Activated CD8-positive, alpha-beta T cell treated with anti-CD3 and anti-CD28 coated beads, Interleukin-2, amount 10 ng/mL, durations not matched to agents 7 days and 5 days (primary cell): ENCODE measurements around the gene F2RL2. TPM values are rescaled to one million over a fixed set of nuclear protein-coding genes. Genes with fewer than 3 reads are reported as not detected.

Source experiments
- ATAC-seq: fragments of 150-1000 bp; cut with Tn5 transposase; one replicate; pipeline ENCODE4 v1.10.0; 2021; ENCODE audit warnings: moderate library complexity
- CTCF ChIA-PET: fragments of 350-600 bp; sonication (Branson Sonifier 250); formaldehyde crosslinking; loops from one replicate; lab custom pipeline; 2021; ENCODE audit warnings: antibody characterized with exemption; lab: Charles Lee
- POLR2A ChIA-PET: fragments of 350-600 bp; sonication (Branson Sonifier 250); formaldehyde crosslinking; loops from one replicate; lab custom pipeline; 2021; ENCODE audit warnings: antibody characterized with exemption; lab: Charles Lee
- DNase-seq: peaks from one replicate; pipeline ENCODE4 v3.0.0-alpha.2; 2020
- H3K27ac Mint-ChIP-seq: one replicate; pipeline ENCODE4 v1.8.0; 2021; ENCODE audit warnings: mild to moderate bottlenecking, mixed read lengths
- H3K27me3 Mint-ChIP-seq: one replicate; pipeline ENCODE4 v1.8.0; 2021; ENCODE audit warnings: low read depth, mixed read lengths
- H3K36me3 Mint-ChIP-seq: one replicate; pipeline ENCODE4 v1.8.0; 2021; ENCODE audit warnings: low read depth, mixed read lengths
- H3K4me1 Mint-ChIP-seq: one replicate; pipeline ENCODE4 v1.8.0; 2021; ENCODE audit warnings: low read depth, mixed read lengths
- H3K4me3 Mint-ChIP-seq: one replicate; pipeline ENCODE4 v1.8.0; 2021; ENCODE audit warnings: mild to moderate bottlenecking, mixed read lengths
- H3K9me3 Mint-ChIP-seq: one replicate; pipeline ENCODE4 v1.8.0; 2022; ENCODE audit warnings: mixed read lengths; ENCODE audit not compliant: insufficient read depth
- total RNA-seq, 2 experiments: library from RNA; stranded (reverse); gene quantifications; one replicate each; pipeline ENCODE4 v1.2.3, GENCODE V29; 2021

F2RL2 gene, protein sequence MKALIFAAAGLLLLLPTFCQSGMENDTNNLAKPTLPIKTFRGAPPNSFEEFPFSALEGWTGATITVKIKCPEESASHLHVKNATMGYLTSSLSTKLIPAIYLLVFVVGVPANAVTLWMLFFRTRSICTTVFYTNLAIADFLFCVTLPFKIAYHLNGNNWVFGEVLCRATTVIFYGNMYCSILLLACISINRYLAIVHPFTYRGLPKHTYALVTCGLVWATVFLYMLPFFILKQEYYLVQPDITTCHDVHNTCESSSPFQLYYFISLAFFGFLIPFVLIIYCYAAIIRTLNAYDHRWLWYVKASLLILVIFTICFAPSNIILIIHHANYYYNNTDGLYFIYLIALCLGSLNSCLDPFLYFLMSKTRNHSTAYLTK
- not detected for total RNA-seq

DNA sequence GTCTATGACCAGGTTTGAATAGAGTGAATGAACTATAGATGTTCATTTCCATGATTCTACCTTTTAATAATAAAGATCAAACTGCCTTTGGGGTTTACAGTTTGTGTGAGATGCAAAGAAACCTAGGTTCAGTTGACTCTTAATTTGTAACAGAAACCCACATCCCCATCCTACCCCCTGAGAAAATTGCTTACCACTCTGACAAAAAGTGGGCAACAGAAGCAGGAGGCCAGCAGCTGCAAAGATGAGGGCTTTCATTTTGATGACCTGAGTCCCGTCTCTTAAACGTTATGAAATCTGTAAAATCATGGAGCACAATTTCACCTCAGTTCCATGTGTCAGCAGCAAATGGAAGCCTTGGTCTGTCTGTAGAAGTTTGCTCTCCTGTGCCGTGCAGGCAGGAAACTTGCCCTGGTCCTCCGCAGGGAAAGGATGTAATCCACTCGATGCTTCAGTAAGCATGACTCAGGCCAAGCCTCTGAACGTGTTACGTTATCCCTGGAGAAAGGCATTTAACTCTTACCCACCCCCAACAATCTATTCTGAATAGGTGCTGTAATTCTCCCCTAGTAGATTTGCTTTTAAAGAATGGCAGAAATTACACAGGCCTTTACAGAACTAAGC lies at the start of gene F2RL2:
Gene F2RL2, minus strand, starts transcription at position 431 of the 624 bp plus-strand sequence. Its CDS starts 173 bp downstream, at position 258.
- H3K36me3 Mint-ChIP-seq: peaks cover 34% of the 10 kb centered on the region

DNA sequence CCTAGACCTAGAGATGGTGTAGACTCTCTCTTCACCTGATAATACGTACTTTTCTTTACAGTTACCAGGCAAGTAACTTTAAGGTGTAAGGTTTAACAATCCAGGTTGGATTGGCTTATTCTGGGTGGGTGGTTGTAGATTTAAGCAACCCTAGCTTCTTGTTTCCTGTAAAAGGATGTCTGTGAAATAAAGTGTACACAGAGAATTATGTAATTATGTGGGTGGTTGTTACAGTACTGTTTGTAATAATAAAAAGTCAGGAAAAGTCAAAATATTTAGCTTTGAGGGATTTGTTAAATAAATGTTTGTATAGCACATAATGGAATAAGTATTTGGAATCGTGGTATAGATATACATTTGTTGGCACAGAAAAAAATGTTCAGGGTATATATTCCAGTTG lies 49.0 kb upstream of the F2RL2 start:
- Mint-ChIP-seq H3K9me3 (no peaks in the 10 kb centered on the region), H3K4me1 (no peaks in the 10 kb centered on the region), H3K36me3 (peaks cover 64% of the 10 kb centered on the region), H3K27me3 (no peaks in the 10 kb centered on the region), H3K27ac (no peak overlapping the region), H3K4me3 (no peak overlapping the region)
- ATAC-seq (no peak), DNase-seq (no peak)
- POLR2A ChIA-PET: no interaction called here
- CTCF ChIA-PET: interaction anchor here (1.0 kb wide), 1 partner anchor 102 kb away, joined by 3 read pairs; no protein-coding TSS in a partner anchor

More for the DNA sequence above, at the start of gene F2RL2:
- Mint-ChIP-seq H3K9me3 (no peaks in the 10 kb centered on the region), H3K27ac (no peak within 1 kb of the TSS), H3K4me1 (peaks cover 24% of the 10 kb centered on the region), H3K4me3 (no peak within 1 kb of the TSS), H3K27me3 (no peaks in the 10 kb centered on the region)
- CTCF ChIA-PET: no interaction called here
- POLR2A ChIA-PET: no interaction called here
- no peak for ATAC-seq
- DNase-seq: no peak

DNA sequence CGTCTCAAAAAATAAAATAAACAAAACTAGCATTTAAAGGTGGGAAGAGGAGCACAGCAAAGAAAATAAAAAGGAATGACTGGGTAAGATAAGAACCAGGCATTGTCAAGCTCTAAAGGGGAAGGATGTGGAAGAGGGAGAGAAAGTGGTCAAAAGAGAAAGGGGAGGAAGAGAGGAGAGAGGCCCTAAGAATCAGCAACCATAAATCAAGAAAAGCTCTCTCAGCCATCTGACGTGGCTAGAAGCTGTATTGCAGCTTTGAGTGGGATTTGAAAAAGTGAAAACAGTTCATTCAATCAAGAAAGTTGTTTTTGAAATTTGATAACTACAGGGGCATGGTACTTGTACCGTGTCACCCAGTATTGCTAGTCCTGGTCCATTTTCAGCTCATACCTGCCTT lies 47.3 kb upstream of the F2RL2 start:
- Mint-ChIP-seq H3K4me3 (no peak overlapping the region), H3K36me3 (peaks cover 58% of the 10 kb centered on the region), H3K27me3 (no peaks in the 10 kb centered on the region), H3K27ac (no peak overlapping the region), H3K9me3 (no peaks in the 10 kb centered on the region), H3K4me1 (no peaks in the 10 kb centered on the region)
- CTCF ChIA-PET: interaction anchor here (0.5 to 2.0 kb wide), 2 partner anchors 10 to 104 kb away, joined by 3 to 11 read pairs; no protein-coding TSS in a partner anchor
- POLR2A ChIA-PET: no interaction called here
- ATAC-seq (no peak), DNase-seq (no peak)

DNA sequence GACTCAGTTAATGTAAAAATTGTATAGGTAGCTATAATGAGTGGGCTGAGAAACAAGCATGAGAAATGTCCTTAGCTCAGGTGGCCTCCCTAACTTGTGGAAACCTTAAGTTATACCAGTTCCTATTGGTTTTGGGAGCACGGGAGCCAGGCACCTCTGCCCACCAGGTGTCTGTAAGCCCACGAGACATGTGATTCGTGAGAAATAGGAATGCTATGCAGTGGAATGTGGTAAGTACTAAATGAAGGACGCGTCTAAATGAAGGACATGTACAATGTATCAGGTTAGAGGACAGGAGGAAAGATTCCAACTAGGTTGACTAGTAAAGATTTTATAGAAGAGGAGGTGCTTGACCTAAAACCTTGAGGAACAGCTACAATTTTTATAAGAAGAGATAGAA lies 46.0 kb upstream of the F2RL2 start:
- no peaks in the 10 kb centered on the region for H3K27me3 Mint-ChIP-seq
- no peak overlapping the region for H3K27ac Mint-ChIP-seq
- peaks cover 58% of the 10 kb centered on the region for H3K36me3 Mint-ChIP-seq

DNA sequence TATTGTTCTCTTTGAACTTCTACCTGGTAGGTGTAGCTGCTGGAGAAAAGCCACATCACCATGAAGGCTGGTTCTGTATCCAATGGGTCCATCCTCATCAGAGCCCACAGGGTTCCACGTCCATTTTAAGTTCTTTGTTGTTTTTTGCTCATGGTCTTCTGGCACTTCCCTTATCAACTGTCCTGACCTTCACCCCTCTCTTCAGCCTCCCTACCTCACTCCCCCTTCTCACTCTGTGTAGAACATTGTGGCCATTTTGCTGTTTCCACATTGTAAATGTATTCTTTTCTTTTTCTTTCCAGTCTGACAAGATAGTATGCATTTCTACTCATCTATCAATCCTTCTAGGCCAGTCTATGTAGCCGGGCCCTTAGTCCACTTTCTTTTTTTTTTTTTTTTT lies 44.3 kb upstream of the F2RL2 start:
- DNase-seq (no peak), ATAC-seq (no peak)
- Mint-ChIP-seq H3K4me3 (no peak overlapping the region), H3K27ac (no peak overlapping the region), H3K4me1 (no peaks in the 10 kb centered on the region), H3K9me3 (no peaks in the 10 kb centered on the region), H3K27me3 (no peaks in the 10 kb centered on the region), H3K36me3 (peaks cover 52% of the 10 kb centered on the region)
- CTCF ChIA-PET: interaction anchor here (1.5 to 2.1 kb wide), 2 partner anchors 66 to 107 kb away, joined by 4 to 9 read pairs; no protein-coding TSS in a partner anchor
- POLR2A ChIA-PET: no interaction called here

More for the DNA sequence above, 46.0 kb upstream of the F2RL2 start:
- DNase-seq: no peak
- ATAC-seq: no peak
- Mint-ChIP-seq H3K4me1 (no peaks in the 10 kb centered on the region), H3K9me3 (no peaks in the 10 kb centered on the region), H3K4me3 (no peak overlapping the region)
- ChIA-PET POLR2A (no interaction called here), CTCF (interaction anchor here (1.2 to 2.0 kb wide), 2 partner anchors 47 to 105 kb away, joined by 3 to 11 read pairs; no protein-coding TSS in a partner anchor)

DNA sequence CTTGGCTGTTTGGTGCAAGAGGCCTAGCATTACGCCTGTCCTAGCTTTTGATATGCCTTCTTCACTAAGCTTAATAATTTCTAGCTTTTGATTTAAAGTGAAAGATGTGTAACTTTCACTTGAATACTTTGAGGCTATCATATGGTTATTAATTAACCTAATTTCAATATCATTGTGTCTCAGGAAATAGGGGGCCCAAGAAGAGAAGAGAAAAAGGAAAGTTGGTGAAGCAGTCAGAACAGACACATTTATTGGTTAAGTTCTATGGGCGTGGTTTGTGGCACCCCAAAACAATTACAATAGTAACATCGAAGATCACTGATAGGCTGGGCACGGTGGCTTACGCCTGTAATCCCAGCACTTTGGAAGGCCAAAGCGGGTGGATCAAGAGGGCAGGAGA lies 40.9 kb upstream of the F2RL2 start:
- ChIA-PET CTCF (no interaction called here), POLR2A (no interaction called here)
- Mint-ChIP-seq H3K27me3 (no peaks in the 10 kb centered on the region), H3K4me3 (no peak overlapping the region), H3K9me3 (no peaks in the 10 kb centered on the region), H3K4me1 (no peaks in the 10 kb centered on the region), H3K36me3 (peaks cover 35% of the 10 kb centered on the region), H3K27ac (no peak overlapping the region)
- DNase-seq (no peak), ATAC-seq (no peak)

DNA sequence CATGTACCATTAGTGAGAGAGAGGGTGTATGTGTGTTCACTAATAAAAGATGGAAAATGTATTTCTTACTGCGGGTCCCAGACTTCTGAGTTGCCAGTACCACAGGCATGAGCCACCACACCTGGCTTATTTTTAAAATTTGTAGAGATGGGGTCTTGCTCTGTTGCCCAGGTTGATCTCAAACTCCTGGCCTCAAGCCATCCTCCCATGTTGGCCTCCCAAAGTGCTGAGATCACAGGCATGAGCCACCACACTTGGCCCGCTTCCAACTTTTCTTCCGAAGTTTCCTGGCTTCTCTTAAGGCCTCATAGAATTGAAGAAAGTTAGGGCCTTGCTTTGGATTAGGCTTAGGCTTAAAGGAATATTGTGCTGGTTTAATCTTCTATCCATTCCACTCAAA lies 40.4 kb upstream of the F2RL2 start:
- Mint-ChIP-seq H3K27me3 (no peaks in the 10 kb centered on the region), H3K4me3 (no peak overlapping the region), H3K4me1 (no peaks in the 10 kb centered on the region), H3K27ac (no peak overlapping the region), H3K9me3 (no peaks in the 10 kb centered on the region), H3K36me3 (peaks cover 35% of the 10 kb centered on the region)
- no peak for DNase-seq
- ATAC-seq: no peak
- CTCF ChIA-PET: no interaction called here
- POLR2A ChIA-PET: no interaction called here

DNA sequence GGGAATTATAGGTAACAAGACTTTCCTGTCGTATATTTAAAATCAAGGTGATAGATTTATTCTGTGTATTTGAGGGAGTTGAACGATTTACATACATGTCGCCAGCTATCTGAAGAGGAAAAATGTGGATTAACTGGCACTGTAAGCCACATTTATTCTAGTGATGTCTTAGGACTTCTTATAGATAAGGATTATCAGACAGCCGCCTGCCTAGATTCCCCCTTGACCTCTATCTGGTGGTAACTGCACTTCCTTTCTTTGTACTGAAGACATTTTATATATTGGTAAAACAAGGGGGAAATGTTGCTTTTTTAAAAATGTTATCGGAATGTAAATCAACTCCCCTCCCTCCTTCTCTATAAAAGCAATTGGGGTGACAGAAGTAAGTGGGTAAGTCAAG lies 39.3 kb upstream of the F2RL2 start:
- no peaks in the 10 kb centered on the region for H3K27me3 Mint-ChIP-seq
- no peak for DNase-seq
- H3K9me3 Mint-ChIP-seq: no peaks in the 10 kb centered on the region
- H3K27ac Mint-ChIP-seq: no peak overlapping the region
- CTCF ChIA-PET: interaction anchor here (1.9 kb wide), 1 partner anchor 112 kb away, joined by 6 read pairs; no protein-coding TSS in a partner anchor
- no peaks in the 10 kb centered on the region for H3K4me1 Mint-ChIP-seq
- POLR2A ChIA-PET: no interaction called here
- H3K36me3 Mint-ChIP-seq: peaks cover 39% of the 10 kb centered on the region
- no peak overlapping the region for H3K4me3 Mint-ChIP-seq
- no peak for ATAC-seq

DNA sequence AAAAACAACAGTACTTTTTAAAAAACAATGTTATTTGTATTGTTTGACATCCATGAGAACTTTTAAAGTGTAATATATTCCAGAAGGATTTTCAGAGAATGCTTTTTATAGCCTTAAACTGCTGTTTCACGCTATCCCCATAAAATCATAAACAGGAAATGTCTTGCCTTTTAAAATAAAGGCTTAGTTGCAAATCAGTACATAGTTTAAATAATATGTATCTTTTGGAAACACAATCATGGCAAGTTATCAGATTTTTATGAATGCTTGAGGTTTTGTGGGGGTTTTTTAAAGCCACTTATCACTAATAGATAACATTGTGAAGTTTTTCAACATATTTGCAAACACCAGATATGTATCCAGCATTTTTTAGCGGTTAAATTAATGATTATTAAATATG lies 37.2 kb upstream of the F2RL2 start:
- no peak for DNase-seq
- POLR2A ChIA-PET: no interaction called here
- Mint-ChIP-seq H3K4me1 (no peaks in the 10 kb centered on the region), H3K36me3 (peaks cover 27% of the 10 kb centered on the region), H3K9me3 (no peaks in the 10 kb centered on the region), H3K4me3 (no peak overlapping the region), H3K27me3 (no peaks in the 10 kb centered on the region), H3K27ac (no peak overlapping the region)
- CTCF ChIA-PET: interaction anchor here (0.6 kb wide), 1 partner anchor 11 kb away, joined by 3 read pairs; no protein-coding TSS in a partner anchor
- no peak for ATAC-seq

DNA sequence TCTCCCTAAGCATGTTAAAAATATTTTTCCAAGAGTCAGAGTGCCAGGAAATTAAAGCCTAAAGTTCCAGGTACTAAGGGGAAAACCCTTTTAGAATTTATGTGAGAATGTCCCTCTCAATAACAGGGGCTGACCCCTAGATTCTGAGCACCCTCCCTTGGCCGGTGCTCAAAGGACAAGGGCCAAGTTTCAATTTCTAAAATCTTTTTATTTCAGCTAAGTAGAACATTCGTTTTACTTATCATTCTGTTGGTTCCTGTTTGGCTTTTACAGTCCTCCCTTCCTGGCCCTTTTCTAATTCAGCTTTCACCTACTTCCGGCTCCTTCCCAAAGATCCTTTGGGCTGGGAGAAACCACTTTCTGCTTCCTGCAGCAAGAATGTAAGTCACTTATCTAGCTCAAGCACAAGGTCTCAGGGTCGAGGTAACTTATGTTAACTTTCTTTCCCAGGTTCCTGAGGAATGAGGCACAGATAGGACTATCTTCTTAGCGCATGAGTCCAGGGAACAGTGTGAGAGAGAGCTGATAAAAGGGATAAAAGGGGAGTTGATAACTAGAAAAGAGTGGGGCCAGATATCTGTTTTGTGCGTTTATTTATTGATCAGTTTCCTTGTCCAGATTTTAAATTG lies 34.6 kb upstream of the F2RL2 start:
- Mint-ChIP-seq H3K4me3 (no peak overlapping the region), H3K27me3 (no peaks in the 10 kb centered on the region), H3K36me3 (peaks cover 34% of the 10 kb centered on the region), H3K27ac (no peak overlapping the region), H3K9me3 (no peaks in the 10 kb centered on the region), H3K4me1 (no peaks in the 10 kb centered on the region)
- POLR2A ChIA-PET: no interaction called here
- CTCF ChIA-PET: interaction anchor here (1.1 to 1.2 kb wide), 2 partner anchors 15 to 117 kb away, joined by 3 read pairs; no protein-coding TSS in a partner anchor
- ATAC-seq (no peak), DNase-seq (no peak)

DNA sequence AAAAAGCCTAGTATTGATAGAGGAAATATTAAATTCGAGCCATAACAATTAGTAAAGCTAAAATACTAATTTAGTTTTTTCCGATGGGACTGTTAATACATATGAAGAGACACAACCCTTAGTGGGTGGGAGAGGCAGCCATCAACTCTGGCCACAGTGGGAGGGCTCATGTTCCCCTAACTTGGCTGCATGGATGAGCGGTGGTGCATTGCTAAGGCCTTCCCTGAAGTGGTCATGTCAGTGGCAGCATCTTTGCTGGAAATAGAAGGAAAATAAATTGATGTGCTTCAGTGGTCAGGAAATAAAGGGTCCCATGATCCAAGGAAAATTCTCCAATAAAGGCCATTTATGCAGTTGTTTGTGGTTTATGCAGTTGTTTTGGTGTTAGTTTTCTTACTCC lies 33.9 kb upstream of the F2RL2 start:
- ChIA-PET POLR2A (interaction anchor here (0.7 kb wide), 1 partner anchor 14 kb away, joined by 3 read pairs; no protein-coding TSS in a partner anchor), CTCF (interaction anchor here (0.8 kb wide), 1 partner anchor 15 kb away, joined by 3 read pairs; no protein-coding TSS in a partner anchor)
- Mint-ChIP-seq H3K27me3 (no peaks in the 10 kb centered on the region), H3K36me3 (peaks cover 38% of the 10 kb centered on the region), H3K4me1 (no peaks in the 10 kb centered on the region), H3K4me3 (no peak overlapping the region), H3K27ac (no peak overlapping the region), H3K9me3 (no peaks in the 10 kb centered on the region)
- no peak for ATAC-seq
- no peak for DNase-seq
